ENCODE measurements around the gene POM121L2. TPM values are rescaled to one million over a fixed set of nuclear protein-coding genes. Genes with fewer than 3 reads are reported as not detected.

POM121L2 gene
- total and polyA plus RNA-seq, 9 of the 15 experiments (the other 6 are each of a cell fraction or from before 2014, with no cell fraction given), result 0.23 to 0.45 TPM; not detected in 7

- TF ChIP-seq ZNF395 (CRISPR knock-in tag; IDR thresholded peaks at IDR 0.05), result no peak
- TF ChIP-seq BRD4 (IDR thresholded peaks at IDR 0.05), result no peak
- no peak for TF ChIP-seq ZNF511 (CRISPR knock-in tag; IDR thresholded peaks at IDR 0.05)
- no peak for TF ChIP-seq CAMTA2 (CRISPR knock-in tag; conservative IDR thresholded peaks at IDR 0.05)
- TF ChIP-seq, protein P1, sequence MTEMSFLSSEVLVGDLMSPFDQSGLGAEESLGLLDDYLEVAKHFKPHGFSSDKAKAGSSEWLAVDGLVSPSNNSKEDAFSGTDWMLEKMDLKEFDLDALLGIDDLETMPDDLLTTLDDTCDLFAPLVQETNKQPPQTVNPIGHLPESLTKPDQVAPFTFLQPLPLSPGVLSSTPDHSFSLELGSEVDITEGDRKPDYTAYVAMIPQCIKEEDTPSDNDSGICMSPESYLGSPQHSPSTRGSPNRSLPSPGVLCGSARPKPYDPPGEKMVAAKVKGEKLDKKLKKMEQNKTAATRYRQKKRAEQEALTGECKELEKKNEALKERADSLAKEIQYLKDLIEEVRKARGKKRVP (CRISPR knock-in tag; IDR thresholded peaks at IDR 0.05), result no peak
- no peak for TF ChIP-seq ZFP91 (CRISPR knock-in tag; IDR thresholded peaks at IDR 0.05)
- no peak for TF ChIP-seq ARID2 (IDR thresholded peaks at IDR 0.05)
- TF ChIP-seq ZNF224 (CRISPR knock-in tag; IDR thresholded peaks at IDR 0.05), result no peak
- TF ChIP-seq CEBPB (tag; IDR thresholded peaks at IDR 0.05), result no peak
- TF ChIP-seq, protein P2, sequence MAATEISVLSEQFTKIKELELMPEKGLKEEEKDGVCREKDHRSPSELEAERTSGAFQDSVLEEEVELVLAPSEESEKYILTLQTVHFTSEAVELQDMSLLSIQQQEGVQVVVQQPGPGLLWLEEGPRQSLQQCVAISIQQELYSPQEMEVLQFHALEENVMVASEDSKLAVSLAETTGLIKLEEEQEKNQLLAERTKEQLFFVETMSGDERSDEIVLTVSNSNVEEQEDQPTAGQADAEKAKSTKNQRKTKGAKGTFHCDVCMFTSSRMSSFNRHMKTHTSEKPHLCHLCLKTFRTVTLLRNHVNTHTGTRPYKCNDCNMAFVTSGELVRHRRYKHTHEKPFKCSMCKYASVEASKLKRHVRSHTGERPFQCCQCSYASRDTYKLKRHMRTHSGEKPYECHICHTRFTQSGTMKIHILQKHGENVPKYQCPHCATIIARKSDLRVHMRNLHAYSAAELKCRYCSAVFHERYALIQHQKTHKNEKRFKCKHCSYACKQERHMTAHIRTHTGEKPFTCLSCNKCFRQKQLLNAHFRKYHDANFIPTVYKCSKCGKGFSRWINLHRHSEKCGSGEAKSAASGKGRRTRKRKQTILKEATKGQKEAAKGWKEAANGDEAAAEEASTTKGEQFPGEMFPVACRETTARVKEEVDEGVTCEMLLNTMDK (IDR thresholded peaks at IDR 0.05; ENCODE audit: borderline replicate concordance, insufficient read depth, low read depth, low read length, poor library complexity, severe bottlenecking), result no peak
- TF ChIP-seq PHF8 (IDR thresholded peaks at IDR 0.05; ENCODE audit: borderline replicate concordance, low read length), result peak; percentile 42; the same call in 1 of the 2 replicates
- TF ChIP-seq MAFK (IDR thresholded peaks at IDR 0.05; ENCODE audit: low read length), result no peak
- no peak for TF ChIP-seq ZNF76 (CRISPR knock-in tag; IDR thresholded peaks at IDR 0.05; ENCODE audit: borderline replicate concordance)
- no peak for TF ChIP-seq RBM34 (IDR thresholded peaks at IDR 0.05; ENCODE audit: borderline replicate concordance, insufficient read depth, low read length)
- no peak for TF ChIP-seq ILK (tag; IDR thresholded peaks at IDR 0.05; ENCODE audit: borderline replicate concordance, low read depth)
- TF ChIP-seq HMGN3 (IDR thresholded peaks at IDR 0.05; ENCODE audit: borderline replicate concordance, extremely low read depth, insufficient read length, low read depth, low read length), result no peak
- no peak; the same call in 1 of the 2 replicates for TF ChIP-seq VEZF1 (CRISPR knock-in tag; IDR thresholded peaks at IDR 0.05)
- TF ChIP-seq SRSF3 (IDR thresholded peaks at IDR 0.05; ENCODE audit: insufficient read depth, low read length), result no peak
Measured at GRCh38 chr6:27279513-27280063, 32.5 kb downstream of the POM121L2 start (continued).
